ENCODE data around the gene SURF1.
"Not testable (repeated sequence)": the region's sequence is repeated elsewhere in the genome, so short reads cannot be mapped to it uniquely, and the experiment has no call there.

SURF1 gene

GRCh38 chr9:133335924-133336811, 20.1 kb downstream of the SURF1 start, which contains the start of gene SURF6:
Gene SURF6, minus strand, starts transcription at chr9:133336188. Its CDS starts 56 bp downstream, at chr9:133336132.
- peak within 1 kb of the TSS; percentile 71 to 73 for H3K27ac ChIP-seq
- peaks cover 39 to 63% (median 50%) of the 10 kb centered on the region in 3 donors for H3K36me3 ChIP-seq
- no peaks in the 10 kb centered on the region for H3K27me3 ChIP-seq
- DNase-seq, result peak; percentile 85 to 93
- intact Hi-C loops (cut with DNase I; ENCODE audit: low total_unique reads), result loop anchor here (10.0 kb wide), 2 partner anchors 149 to 311 kb away; no protein-coding TSS in a partner anchor
- peaks cover 0 to 32% (median 24%) of the 10 kb centered on the region in 4 donors for H3K4me1 ChIP-seq
- no peaks in the 10 kb centered on the region for H3K9me3 ChIP-seq
- no peak for TF ChIP-seq CTCF (IDR thresholded peaks at IDR 0.05)
- H3K4me3 ChIP-seq, result peak within 1 kb of the TSS; percentile 87 to 95

GRCh38 chr9:133334888-133335287, 21.4 kb downstream of the SURF1 start:
- not testable (repeated sequence) for H3K27ac ChIP-seq, H3K27me3 ChIP-seq, H3K9me3 ChIP-seq
- Histone ChIP-seq H3K36me3 (peaks cover 40 to 63% (median 43%) of the 10 kb centered on the region in 3 donors), H3K4me1 (peaks cover 0 to 32% (median 24%) of the 10 kb centered on the region in 4 donors), H3K4me3 (peak overlapping the region; percentile 87 to 95)
- peak in 1 of 2 donors; percentile 37 for DNase-seq
- intact Hi-C loops (cut with DNase I; ENCODE audit: low total_unique reads), result loop anchor here (10.0 kb wide), 2 partner anchors 150 to 310 kb away; no protein-coding TSS in a partner anchor

GRCh38 chr9:133334161-133334560, 22.1 kb downstream of the SURF1 start:
- no peak overlapping the region for H3K4me3 ChIP-seq
- no peaks in the 10 kb centered on the region for H3K9me3 ChIP-seq
- peaks cover 0 to 32% (median 24%) of the 10 kb centered on the region in 4 donors for H3K4me1 ChIP-seq
- intact Hi-C loops (cut with DNase I; ENCODE audit: low total_unique reads), result loop anchor here (10.0 kb wide), 2 partner anchors 151 to 309 kb away; no protein-coding TSS in a partner anchor
- DNase-seq, result no peak
- no peaks in the 10 kb centered on the region for H3K27me3 ChIP-seq
- TF ChIP-seq CTCF (IDR thresholded peaks at IDR 0.05), result no peak
- peaks cover 36 to 57% (median 40%) of the 10 kb centered on the region in 3 donors for H3K36me3 ChIP-seq
- H3K27ac ChIP-seq, result no peak overlapping the region

GRCh38 chr9:133333566-133333965, 22.7 kb downstream of the SURF1 start:
- intact Hi-C loops (cut with DNase I; ENCODE audit: low total_unique reads), result loop anchor here (10.0 kb wide), 2 partner anchors 151 to 309 kb away; no protein-coding TSS in a partner anchor
- H3K27ac ChIP-seq, result no peak overlapping the region
- peak in 1 of 2 donors; percentile 35 for DNase-seq
- H3K27me3 ChIP-seq, result no peaks in the 10 kb centered on the region
- H3K36me3 ChIP-seq, result peaks cover 36 to 51% (median 40%) of the 10 kb centered on the region in 3 donors
- no peaks in the 10 kb centered on the region for H3K9me3 ChIP-seq
- peaks cover 0 to 32% (median 24%) of the 10 kb centered on the region in 4 donors for H3K4me1 ChIP-seq
- no peak overlapping the region for H3K4me3 ChIP-seq
- TF ChIP-seq CTCF (IDR thresholded peaks at IDR 0.05), result no peak

DNA sequence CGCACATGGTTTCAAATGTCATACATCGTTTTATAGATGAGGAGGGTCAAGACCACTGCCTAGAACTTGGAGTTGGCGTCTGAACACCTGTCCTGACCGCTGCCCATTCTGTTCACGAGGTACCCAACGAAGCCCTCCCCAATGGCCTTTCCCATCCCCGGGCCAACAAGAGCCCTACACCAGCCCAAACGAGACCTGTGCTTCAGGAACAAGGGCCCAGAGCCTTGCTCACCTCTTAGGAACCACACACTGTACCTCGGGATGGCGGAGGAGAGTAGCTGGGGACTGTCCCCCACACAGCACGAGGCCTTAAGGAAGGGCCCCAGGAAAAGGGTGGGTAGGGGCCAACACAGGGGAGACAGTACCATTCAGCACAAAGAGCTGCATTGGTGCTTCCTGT, 23.3 kb downstream of the SURF1 start:
- no peak for TF ChIP-seq CTCF (IDR thresholded peaks at IDR 0.05)
- Histone ChIP-seq H3K36me3 (peaks cover 36 to 50% (median 40%) of the 10 kb centered on the region in 3 donors), H3K4me1 (peaks cover 0 to 32% (median 24%) of the 10 kb centered on the region in 4 donors), H3K9me3 (no peaks in the 10 kb centered on the region), H3K27ac (no peak overlapping the region), H3K27me3 (no peaks in the 10 kb centered on the region), H3K4me3 (no peak overlapping the region)
- peak in 1 of 2 donors; percentile 41 for DNase-seq
- intact Hi-C loops (cut with DNase I; ENCODE audit: low total_unique reads), result loop anchor here (10.0 kb wide), 2 partner anchors 152 to 308 kb away; no protein-coding TSS in a partner anchor

- no peak for TF ChIP-seq CTCF (IDR thresholded peaks at IDR 0.05)
- peak in 1 of 2 donors; percentile 62 for DNase-seq
- Histone ChIP-seq H3K9me3 (no peaks in the 10 kb centered on the region), H3K27me3 (no peaks in the 10 kb centered on the region), H3K27ac (no peak overlapping the region), H3K4me1 (peaks cover 0 to 32% (median 24%) of the 10 kb centered on the region in 4 donors), H3K36me3 (peaks cover 36 to 50% (median 40%) of the 10 kb centered on the region in 3 donors), H3K4me3 (no peak overlapping the region)
- intact Hi-C loops (cut with DNase I; ENCODE audit: low total_unique reads), result loop anchor here (10.0 kb wide), 2 partner anchors 152 to 308 kb away; no protein-coding TSS in a partner anchor
These were observed 23.9 kb downstream of the SURF1 start for GRCh38 chr9:133332381-133332730.

Data from tibial artery (tissue), 4 donors.